HG03159 (cell line): Measurements from ENCODE around the gene ACSS2.

Source experiments
- ATAC-seq: cut with Tn5 transposase; IDR thresholded peaks from one replicate; pipeline ENCODE4 v1.9.1; 2021; ENCODE audit warnings: mild to moderate bottlenecking, moderate library complexity; ENCODE audit not compliant: unreplicated experiment

ACSS2 gene

GRCh38 chr20:34971561-34972235 is 95.3 kb downstream of the ACSS2 start:
- ATAC-seq, result no peak

GRCh38 chr20:34974246-34974645 is 97.8 kb downstream of the ACSS2 start:
- ATAC-seq, result no peak

- ATAC-seq, result no peak
Observed at GRCh38 chr20:34976286-34976685, 99.9 kb downstream of the ACSS2 start.
